ENCODE data around the gene ZNF578.
A peak's percentile ranks its signal among the peaks of the same experiment; 100 is the strongest.
"Not testable (repeated sequence)": the region's sequence is repeated elsewhere in the genome, so short reads cannot be mapped to it uniquely, and the experiment has no call there.

Gene ZNF578

DNA sequence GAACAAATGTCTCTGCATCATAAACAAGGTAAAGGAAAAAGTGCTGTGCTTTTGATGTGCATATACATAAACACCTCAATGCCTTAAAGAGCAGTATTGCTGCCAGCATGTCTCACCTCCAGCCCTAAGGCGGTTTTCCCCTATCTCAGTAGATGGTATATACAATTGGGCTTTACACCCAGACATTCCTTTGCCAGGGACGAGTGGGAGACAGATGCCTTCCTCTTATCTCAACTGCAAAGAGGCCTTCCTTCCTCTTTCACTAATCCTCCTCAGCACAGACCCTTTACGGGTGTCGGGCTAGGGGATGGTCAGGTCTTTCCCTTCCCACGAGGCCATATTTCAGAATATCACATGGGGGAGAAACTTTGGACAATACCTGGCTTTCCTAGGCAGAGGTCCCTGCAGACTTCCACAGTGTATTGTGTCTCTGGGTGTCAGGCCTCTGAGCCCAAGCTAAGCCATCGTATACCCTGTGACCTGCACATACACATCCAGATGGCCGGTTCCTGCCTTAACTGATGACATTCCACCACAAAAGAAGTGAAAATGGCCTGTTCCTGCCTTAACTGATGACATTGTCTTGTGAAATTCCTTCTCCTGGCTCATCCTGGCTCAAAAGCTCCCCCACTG is 30.9 kb downstream of the ZNF578 start:
- H3K36me3 ChIP-seq (ENCODE audit: control insufficient read depth, insufficient read depth, low read length); H3K4me3 ChIP-seq (ENCODE audit: low read depth, low read length); H3K27ac ChIP-seq (ENCODE audit: low read depth, low read length); H3K9ac ChIP-seq (ENCODE audit: low read depth, low read length); H3K27me3 ChIP-seq (ENCODE audit: control insufficient read depth, insufficient read depth, low read length): not testable (repeated sequence)
- peaks cover 20% of the 10 kb centered on the region for H3K9me3 ChIP-seq (ENCODE audit: control insufficient read depth, insufficient read depth, low read length)
- peaks cover 14% of the 10 kb centered on the region for H3K4me1 ChIP-seq (ENCODE audit: control insufficient read depth, insufficient read depth, low read length)

DNA sequence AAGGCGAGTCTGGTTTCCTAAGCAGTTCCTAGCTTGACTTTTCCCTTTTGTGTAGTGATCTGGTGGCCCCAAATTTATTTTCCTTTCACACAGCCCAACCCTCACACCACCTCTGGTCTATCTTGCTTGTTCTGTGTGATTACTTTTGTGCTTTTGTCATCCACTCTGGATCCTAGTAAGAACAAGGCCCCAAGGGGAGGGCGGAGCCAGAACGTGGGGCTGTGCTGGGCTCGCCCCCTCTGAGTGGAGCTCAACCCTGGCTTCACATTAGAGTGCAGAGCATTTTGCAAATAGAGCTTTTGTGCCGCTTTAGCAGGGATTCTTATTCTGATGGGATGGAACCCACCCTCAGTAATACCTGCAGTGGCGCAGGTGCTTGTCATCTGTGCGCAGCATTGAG is 31.7 kb downstream of the ZNF578 start:
- Histone ChIP-seq H3K9me3 (ENCODE audit: control insufficient read depth, insufficient read depth, low read length) (peaks cover 16% of the 10 kb centered on the region), H3K9ac (ENCODE audit: low read depth, low read length) (peak overlapping the region; percentile 48; the same call in 1 of the 2 replicates), H3K27ac (ENCODE audit: low read depth, low read length) (peak overlapping the region; percentile 33), H3K4me3 (ENCODE audit: low read depth, low read length) (peak overlapping the region; percentile 47; the same call in 1 of the 2 replicates), H3K4me1 (ENCODE audit: control insufficient read depth, insufficient read depth, low read length) (peaks cover 14% of the 10 kb centered on the region)
- not testable (repeated sequence) for H3K27me3 ChIP-seq (ENCODE audit: control insufficient read depth, insufficient read depth, low read length); H3K36me3 ChIP-seq (ENCODE audit: control insufficient read depth, insufficient read depth, low read length)

GRCh38 chr19:52485561-52486240 is 32.3 kb downstream of the ZNF578 start:
- H3K27ac ChIP-seq (ENCODE audit: low read depth, low read length): peak overlapping the region; percentile 33
- peaks cover 14% of the 10 kb centered on the region for H3K4me1 ChIP-seq (ENCODE audit: control insufficient read depth, insufficient read depth, low read length)
- not testable (repeated sequence) for H3K27me3 ChIP-seq (ENCODE audit: control insufficient read depth, insufficient read depth, low read length); H3K36me3 ChIP-seq (ENCODE audit: control insufficient read depth, insufficient read depth, low read length)
- H3K9me3 ChIP-seq (ENCODE audit: control insufficient read depth, insufficient read depth, low read length): peaks cover 12% of the 10 kb centered on the region
- H3K9ac ChIP-seq (ENCODE audit: low read depth, low read length): peak overlapping the region; percentile 48; the same call in 1 of the 2 replicates
- peak overlapping the region; percentile 47; the same call in 1 of the 2 replicates for H3K4me3 ChIP-seq (ENCODE audit: low read depth, low read length)

DNA sequence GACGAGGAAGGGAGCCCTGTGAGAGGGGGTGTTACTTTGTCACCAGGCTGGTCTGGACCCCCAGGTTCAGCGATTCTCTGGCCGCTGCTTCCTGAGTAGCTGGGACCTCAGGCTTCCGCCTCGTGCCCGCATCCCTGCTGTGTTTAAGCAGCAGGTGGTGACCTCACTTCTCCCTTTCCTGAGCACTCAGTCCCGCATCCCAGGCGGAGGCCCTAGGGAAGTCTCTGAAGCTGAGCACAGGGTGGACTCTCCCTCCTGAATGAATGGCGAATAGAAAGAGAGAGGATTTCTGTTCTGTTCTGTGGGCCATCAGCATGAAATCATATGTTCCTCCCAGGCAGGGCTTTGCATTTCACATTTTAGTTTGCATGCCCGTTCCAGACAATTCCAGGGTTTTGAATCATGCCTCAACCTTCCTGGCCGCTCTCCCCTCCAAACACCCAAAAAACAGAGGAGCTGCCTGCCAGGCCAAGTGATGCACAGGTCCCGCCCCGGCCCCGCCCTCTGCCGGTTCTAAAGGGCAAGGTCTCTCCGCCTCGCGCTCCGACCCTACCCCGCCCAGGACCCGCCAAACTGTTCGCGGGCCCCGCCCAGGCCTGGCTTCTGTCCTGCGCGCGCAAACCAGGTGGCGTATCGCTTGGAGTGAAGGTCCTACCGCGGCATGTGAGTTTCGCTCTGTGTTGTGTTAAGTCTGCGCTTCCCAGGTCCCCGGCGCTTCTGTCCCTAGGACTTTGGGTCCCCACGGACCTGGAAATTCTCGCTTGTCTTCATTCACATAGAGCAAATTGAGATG is 39.0 kb downstream of the ZNF578 start:
- Histone ChIP-seq H3K9ac (ENCODE audit: low read depth, low read length) (no peak overlapping the region; the same call in 1 of the 2 replicates), H3K36me3 (ENCODE audit: control insufficient read depth, insufficient read depth, low read length) (no peaks in the 10 kb centered on the region), H3K27me3 (ENCODE audit: control insufficient read depth, insufficient read depth, low read length) (peaks cover 3% of the 10 kb centered on the region; the same call in 1 of the 2 replicates), H3K27ac (ENCODE audit: low read depth, low read length) (no peak overlapping the region), H3K4me3 (ENCODE audit: low read depth, low read length) (peak overlapping the region; percentile 53), H3K4me1 (ENCODE audit: control insufficient read depth, insufficient read depth, low read length) (no peaks in the 10 kb centered on the region), H3K9me3 (ENCODE audit: control insufficient read depth, insufficient read depth, low read length) (no peaks in the 10 kb centered on the region)

DNA sequence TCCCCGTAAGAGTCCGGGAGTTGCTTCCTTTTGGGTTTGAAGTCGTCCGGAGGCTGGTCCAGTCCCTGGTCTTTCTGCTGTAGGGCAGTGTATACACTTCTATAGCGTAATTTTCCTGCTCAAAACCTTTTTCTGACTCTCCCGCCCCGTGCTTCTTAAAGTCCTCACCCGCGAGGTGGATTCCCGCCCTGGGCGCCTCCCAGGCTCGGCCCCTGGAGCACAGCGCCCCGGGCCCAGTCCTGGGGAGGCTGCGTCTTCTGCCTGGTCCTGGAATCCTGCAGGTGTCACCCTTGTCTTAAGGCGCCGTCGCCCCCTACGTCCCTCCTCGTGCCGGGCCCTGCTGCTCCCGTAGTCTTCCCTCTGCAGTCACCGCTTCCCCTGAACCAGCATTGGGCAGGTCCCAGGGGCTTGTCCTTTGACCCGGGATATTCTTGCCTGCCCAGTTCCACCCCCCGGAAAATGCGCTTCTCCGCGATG is 39.7 kb downstream of the ZNF578 start:
- H3K9me3 ChIP-seq (ENCODE audit: control insufficient read depth, insufficient read depth, low read length): no peaks in the 10 kb centered on the region
- H3K36me3 ChIP-seq (ENCODE audit: control insufficient read depth, insufficient read depth, low read length): no peaks in the 10 kb centered on the region
- H3K4me3 ChIP-seq (ENCODE audit: low read depth, low read length): peak overlapping the region; percentile 53
- H3K27ac ChIP-seq (ENCODE audit: low read depth, low read length): no peak overlapping the region
- no peak overlapping the region; the same call in 1 of the 2 replicates for H3K9ac ChIP-seq (ENCODE audit: low read depth, low read length)
- peaks cover 3% of the 10 kb centered on the region; the same call in 1 of the 2 replicates for H3K27me3 ChIP-seq (ENCODE audit: control insufficient read depth, insufficient read depth, low read length)
- H3K4me1 ChIP-seq (ENCODE audit: control insufficient read depth, insufficient read depth, low read length): no peaks in the 10 kb centered on the region

DNA sequence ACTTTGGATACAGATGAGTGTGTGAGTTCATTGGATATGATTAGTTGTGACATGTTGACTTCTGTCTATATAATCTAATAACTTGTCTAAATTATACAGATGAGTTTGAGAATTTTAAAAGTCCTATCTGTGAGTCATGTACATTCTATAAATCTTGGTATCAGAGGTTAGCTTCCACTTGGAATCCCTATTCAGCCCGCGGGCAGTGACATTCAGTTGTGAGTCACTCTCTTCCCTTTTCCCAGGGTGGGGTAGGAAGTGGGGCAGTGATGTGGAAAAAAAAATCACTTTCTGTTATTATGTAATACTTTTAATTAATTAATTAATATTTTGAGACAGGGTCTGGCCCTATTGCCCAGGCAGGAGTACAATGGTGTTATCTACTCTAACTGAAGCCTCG is 41.2 kb downstream of the ZNF578 start:
- Histone ChIP-seq H3K9me3 (ENCODE audit: control insufficient read depth, insufficient read depth, low read length) (no peaks in the 10 kb centered on the region), H3K27me3 (ENCODE audit: control insufficient read depth, insufficient read depth, low read length) (peaks cover 17% of the 10 kb centered on the region), H3K4me1 (ENCODE audit: control insufficient read depth, insufficient read depth, low read length) (no peaks in the 10 kb centered on the region), H3K9ac (ENCODE audit: low read depth, low read length) (no peak overlapping the region), H3K27ac (ENCODE audit: low read depth, low read length) (no peak overlapping the region), H3K4me3 (ENCODE audit: low read depth, low read length) (no peak overlapping the region), H3K36me3 (ENCODE audit: control insufficient read depth, insufficient read depth, low read length) (no peaks in the 10 kb centered on the region)

- Histone ChIP-seq H3K9ac (ENCODE audit: low read depth, low read length) (no peak overlapping the region), H3K27me3 (ENCODE audit: control insufficient read depth, insufficient read depth, low read length) (peaks cover 47% of the 10 kb centered on the region), H3K9me3 (ENCODE audit: control insufficient read depth, insufficient read depth, low read length) (no peaks in the 10 kb centered on the region), H3K4me1 (ENCODE audit: control insufficient read depth, insufficient read depth, low read length) (0 out of 2 replicates have a peak, but pooled peaks cover 3% of the 10 kb centered on the region), H3K36me3 (ENCODE audit: control insufficient read depth, insufficient read depth, low read length) (peaks cover 7% of the 10 kb centered on the region; the same call in 1 of the 2 replicates), H3K27ac (ENCODE audit: low read depth, low read length) (no peak overlapping the region), H3K4me3 (ENCODE audit: low read depth, low read length) (no peak overlapping the region)
Observed at GRCh38 chr19:52498571-52498970, 45.2 kb downstream of the ZNF578 start.

GRCh38 chr19:52500474-52500873 is 47.1 kb downstream of the ZNF578 start:
- not testable (repeated sequence) for H3K4me1 ChIP-seq (ENCODE audit: control insufficient read depth, insufficient read depth, low read length); H3K27ac ChIP-seq (ENCODE audit: low read depth, low read length); H3K9ac ChIP-seq (ENCODE audit: low read depth, low read length); H3K4me3 ChIP-seq (ENCODE audit: low read depth, low read length); H3K36me3 ChIP-seq (ENCODE audit: control insufficient read depth, insufficient read depth, low read length); H3K9me3 ChIP-seq (ENCODE audit: control insufficient read depth, insufficient read depth, low read length)
- H3K27me3 ChIP-seq (ENCODE audit: control insufficient read depth, insufficient read depth, low read length): peaks cover 45% of the 10 kb centered on the region

DNA sequence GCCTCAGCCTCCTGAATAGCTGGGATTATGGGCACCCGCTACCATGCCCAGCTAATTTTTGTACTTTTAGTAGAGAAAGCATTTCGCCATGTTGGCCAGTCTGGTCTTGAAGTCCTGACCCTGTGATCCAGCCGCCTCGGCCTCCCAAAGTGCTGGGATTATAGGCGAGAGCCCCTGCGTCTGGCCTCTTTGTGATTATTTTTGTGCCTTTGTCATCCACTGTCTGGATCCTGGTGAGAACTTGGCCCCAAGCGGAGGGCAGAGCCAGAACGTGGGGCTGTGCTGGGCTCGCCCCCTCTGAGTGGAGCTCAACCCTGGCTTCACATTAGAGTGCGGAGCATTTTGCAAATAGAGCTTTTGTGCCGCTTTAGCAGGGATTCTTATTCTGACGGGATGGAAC is 47.6 kb downstream of the ZNF578 start:
- H3K27me3 ChIP-seq (ENCODE audit: control insufficient read depth, insufficient read depth, low read length): peaks cover 45% of the 10 kb centered on the region
- not testable (repeated sequence) for H3K4me3 ChIP-seq (ENCODE audit: low read depth, low read length); H3K9me3 ChIP-seq (ENCODE audit: control insufficient read depth, insufficient read depth, low read length)

DNA sequence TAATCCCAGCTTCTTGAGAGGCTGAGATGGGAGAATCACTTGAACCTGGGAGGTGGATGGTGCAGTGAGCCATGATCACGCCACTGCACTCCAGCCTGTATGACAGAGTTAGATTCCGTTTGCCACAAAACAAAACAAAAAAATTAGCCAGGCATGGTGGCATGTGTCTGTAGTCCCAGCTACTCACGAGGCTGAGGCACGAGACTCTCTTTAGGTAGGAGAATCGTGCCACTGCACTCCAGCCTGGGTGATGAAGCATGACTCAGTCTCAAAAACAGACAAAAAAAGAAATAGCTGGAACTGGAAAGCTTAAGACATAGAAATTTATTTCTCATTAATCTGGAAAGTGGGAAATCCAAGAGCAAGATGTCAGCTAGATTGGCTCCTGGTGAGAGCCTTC is 53.9 kb downstream of the ZNF578 start:
- Histone ChIP-seq H3K4me3 (ENCODE audit: low read depth, low read length) (no peak overlapping the region), H3K27me3 (ENCODE audit: control insufficient read depth, insufficient read depth, low read length) (peaks cover 8% of the 10 kb centered on the region), H3K9me3 (ENCODE audit: control insufficient read depth, insufficient read depth, low read length) (no peaks in the 10 kb centered on the region), H3K9ac (ENCODE audit: low read depth, low read length) (no peak overlapping the region), H3K36me3 (ENCODE audit: control insufficient read depth, insufficient read depth, low read length) (peaks cover 13% of the 10 kb centered on the region), H3K27ac (ENCODE audit: low read depth, low read length) (no peak overlapping the region), H3K4me1 (ENCODE audit: control insufficient read depth, insufficient read depth, low read length) (no peaks in the 10 kb centered on the region)

More for the DNA sequence above, 47.6 kb downstream of the ZNF578 start:
- not testable (repeated sequence) for H3K4me1 ChIP-seq (ENCODE audit: control insufficient read depth, insufficient read depth, low read length); H3K27ac ChIP-seq (ENCODE audit: low read depth, low read length); H3K36me3 ChIP-seq (ENCODE audit: control insufficient read depth, insufficient read depth, low read length); H3K9ac ChIP-seq (ENCODE audit: low read depth, low read length)
